HPDE6-E6E7 (cell line): ENCODE results near the gene POLG2.
"Not testable (repeated sequence)": the region's sequence is repeated elsewhere in the genome, so short reads cannot be mapped to it uniquely, and the experiment has no call there.

Experiments used
- DNase-seq: peaks from one replicate; pipeline ENCODE4 v3.0.0; 2011; ENCODE audit warnings: missing footprints; ENCODE audit errors: extremely low spot score

POLG2 gene

GRCh38 chr17:64505340-64506200, 8.7 kb upstream of the POLG2 start:
- DNase-seq, result no peak

- no peak for DNase-seq
Measured at GRCh38 chr17:64504769-64505339, 8.0 kb upstream of the POLG2 start.

- DNase-seq, result no peak
Measured at GRCh38 chr17:64503821-64504768, 7.2 kb upstream of the POLG2 start.

- no peak for DNase-seq
Measured at GRCh38 chr17:64503341-64503740, 6.5 kb upstream of the POLG2 start.

- DNase-seq, result no peak
Measured at GRCh38 chr17:64502809-64503208, 6.0 kb upstream of the POLG2 start.

GRCh38 chr17:64502021-64502420, 5.2 kb upstream of the POLG2 start:
- no peak for DNase-seq

- DNase-seq, result no peak
Measured at GRCh38 chr17:64500862-64501765, 4.3 kb upstream of the POLG2 start.

- DNase-seq, result no peak
Measured at GRCh38 chr17:64500487-64500859, 3.6 kb upstream of the POLG2 start.

GRCh38 chr17:64499805-64500486, 3.1 kb upstream of the POLG2 start:
- no peak for DNase-seq

- DNase-seq, result no peak
Measured at GRCh38 chr17:64498308-64499203, 1.7 kb upstream of the POLG2 start.

- no peak for DNase-seq
Measured at GRCh38 chr17:64497565-64498035, 746 bp upstream of the POLG2 start.

- no peak for DNase-seq
Measured at GRCh38 chr17:64496348-64496785, 487 bp downstream of the POLG2 start.

GRCh38 chr17:64495300-64495699, 1.6 kb downstream of the POLG2 start:
- DNase-seq, result not testable (repeated sequence)

- no peak for DNase-seq
Measured at GRCh38 chr17:64494121-64494520, 2.7 kb downstream of the POLG2 start.

- DNase-seq, result no peak
Measured at GRCh38 chr17:64492481-64493109, 4.3 kb downstream of the POLG2 start.

- no peak for DNase-seq
Measured at GRCh38 chr17:64491994-64492393, 4.9 kb downstream of the POLG2 start.

GRCh38 chr17:64491034-64491860, 5.6 kb downstream of the POLG2 start:
- no peak for DNase-seq

- no peak for DNase-seq
Measured at GRCh38 chr17:64488301-64488700, 8.6 kb downstream of the POLG2 start.
